K562 (cell line): ENCODE data around the gene C9orf50. TPM values are rescaled to one million over a fixed set of nuclear protein-coding genes. Genes with fewer than 3 reads are reported as not detected.

Experiments used
- ADNP ChIP-seq: fragments of 200-800 bp; sonication (Bioruptor generic); IDR thresholded peaks from 2 replicates; pipeline ENCODE4 v1.6.1; 2016; ENCODE audit warnings: missing genetic modification characterization, missing compliant biosample characterization
- ATF1 ChIP-seq, 2 experiments: fragments of 450-650 bp in 1 of 2; IDR thresholded peaks; 2 replicates each; pipeline ENCODE4 v1.6.1; 2016; ENCODE audit warnings: missing compliant biosample characterization in 1 of 2, missing genetic modification characterization in 1 of 2
- CTCFL ChIP-seq: IDR thresholded peaks from 2 replicates; pipeline ENCODE4 v1.6.1; 2011; ENCODE audit warnings: borderline replicate concordance, low read depth, mild to moderate bottlenecking, moderate library complexity, low read length; ENCODE audit not compliant: insufficient read depth, poor library complexity, severe bottlenecking
- FOXK2 ChIP-seq, 2 experiments: fragments of 450-650 bp; IDR thresholded peaks in 1 of 2; conservative IDR thresholded peaks in 1 of 2; 2 replicates each; pipeline ENCODE4 v1.6.1; 2016; ENCODE audit warnings: low read depth in 2 of 2, mild to moderate bottlenecking in 1 of 2
- FOXP1 ChIP-seq: sonication (generic); formaldehyde crosslinking; IDR thresholded peaks from 2 replicates; pipeline ENCODE4 v1.8.0; 2022; ENCODE audit warnings: mild to moderate bottlenecking, missing genetic modification reagents
- HDAC2 ChIP-seq: fragments of 450-650 bp; IDR thresholded peaks from 2 replicates; pipeline ENCODE4 v1.6.1; 2016; ENCODE audit warnings: mild to moderate bottlenecking
- HDAC8 ChIP-seq: fragments of 450-650 bp; IDR thresholded peaks from 2 replicates; pipeline ENCODE4 v1.6.1; 2016; ENCODE audit warnings: mild to moderate bottlenecking, missing genetic modification characterization, moderate library complexity, missing compliant biosample characterization
- MAZ ChIP-seq, 2 experiments: fragments of 450-650 bp in 1 of 2; sonication (generic) in 1 of 2; formaldehyde crosslinking; IDR thresholded peaks in 1 of 2; conservative IDR thresholded peaks in 1 of 2; 2 replicates each; pipeline versions ENCODE4 v1.4.0 to v1.5.0; 2020; ENCODE audit warnings: mild to moderate bottlenecking in 1 of 2, missing genetic modification reagents in 1 of 2
- MECOM ChIP-seq: fragments of 250-450 bp; sonication (Bioruptor Pico); IDR thresholded peaks from 2 replicates; pipeline ENCODE4 v1.8.0; 2022; ENCODE audit warnings: inconsistent platforms
- MEIS2 ChIP-seq: fragments of 450-650 bp; IDR thresholded peaks from 2 replicates; pipeline ENCODE4 v1.6.1; 2014; ENCODE audit warnings: mild to moderate bottlenecking; ENCODE audit not compliant: partially characterized antibody
- NFE2L1 ChIP-seq: fragments of 450-650 bp; IDR thresholded peaks from 2 replicates; pipeline ENCODE4 v1.6.1; 2016; ENCODE audit warnings: missing genetic modification characterization, low read depth, mild to moderate bottlenecking, missing compliant biosample characterization, moderate library complexity, borderline replicate concordance
- NRF1 ChIP-seq, 2 experiments: fragments of 450-650 bp; IDR thresholded peaks in 1 of 2; conservative IDR thresholded peaks in 1 of 2; 2 replicates each; pipeline ENCODE4 v1.6.1; 2014; ENCODE audit warnings: mild to moderate bottlenecking in 2 of 2
- PHF8 ChIP-seq: fragments of 200-600 bp; sonication (generic); IDR thresholded peaks from 2 replicates; pipeline ENCODE4 v1.6.1; 2012; ENCODE audit warnings: mixed run types, mild to moderate bottlenecking, inconsistent platforms, low read length, moderate library complexity, borderline replicate concordance
- PTTG1 ChIP-seq: fragments of 450-650 bp; IDR thresholded peaks from 2 replicates; pipeline ENCODE4 v1.6.1; 2016; ENCODE audit warnings: low read depth, mild to moderate bottlenecking, missing genetic modification characterization, missing compliant biosample characterization
- SUPT5H ChIP-seq: fragments of 450-650 bp; IDR thresholded peaks from 2 replicates; pipeline ENCODE4 v1.6.1; 2016
- UBTF ChIP-seq, 2 experiments: IDR thresholded peaks; 2 replicates each; pipeline ENCODE4 v1.6.1; 2012; ENCODE audit warnings: improper control_type of control experiment in 2 of 2, low read depth in 2 of 2, low read length in 2 of 2, borderline replicate concordance in 1 of 2
- ZNF134 ChIP-seq: fragments of 250-450 bp; sonication (Bioruptor Pico); conservative IDR thresholded peaks from 2 replicates; pipeline ENCODE4 v1.4.0; 2020
- ZNF197 ChIP-seq: fragments of 200-800 bp; sonication (Bioruptor generic); IDR thresholded peaks from 2 replicates; pipeline ENCODE4 v1.6.1; 2016; ENCODE audit warnings: low read depth, missing genetic modification characterization, missing compliant biosample characterization
- ZNF740 ChIP-seq, 3 experiments: fragments of 200-800 bp in 1 of 3; sonication (Bioruptor generic) in 1 of 3; sonication (generic) in 1 of 3; formaldehyde crosslinking in 1 of 3; IDR thresholded peaks; 2 replicates each; pipeline versions ENCODE4 v1.6.1 to v1.8.0; 2016 to 2022; ENCODE audit warnings: mild to moderate bottlenecking in 2 of 3, missing compliant biosample characterization in 2 of 3, missing genetic modification characterization in 2 of 3, missing genetic modification reagents in 1 of 3
- polyA plus RNA-seq, 8 experiments: library from polyadenylated mRNA; depleted of rRNA in 4 of 8; stranded (reverse) in 5 of 8; unstranded in 3 of 8; fragments of >200 nt; fragmentation: Nextera tagmentation in 2 of 8; fragmentation: Illumina TruSeq in 1 of 8; extraction: Ambion mirVana in 2 of 8; extraction: Trizol in 1 of 8; gene quantifications; 2 replicates each; pipeline versions ENCODE4 v1.2.1 to v1.2.3, GENCODE V29; 2011 to 2014; ENCODE audit warnings: inconsistent platforms in 1 of 8, missing spikeins in 1 of 8
- total RNA-seq, 7 experiments: library from RNA; depleted of rRNA in 6 of 7; stranded (reverse); fragments of >200 nt in 6 of 7; fragmentation: Illumina TruSeq in 2 of 7; extraction: Trizol in 2 of 7; gene quantifications; 2 replicates each; pipeline versions ENCODE4 v1.2.1 to v1.2.3, GENCODE V29; 2011 to 2021; ENCODE audit warnings: low replicate concordance in 1 of 7

C9orf50 gene
- total and polyA plus RNA-seq, 9 of the 15 experiments (the other 6 are each of a cell fraction or from before 2014, with no cell fraction given), result not detected

- TF ChIP-seq UBTF (IDR thresholded peaks at IDR 0.05; ENCODE audit: borderline replicate concordance in 1 of 2, low read depth in 2 of 2, low read length in 2 of 2) (0 out of 4 replicates have a peak, but pooled peaks of 1 of the 2 experiments have one; percentile 33), NFE2L1 (tag) (0 out of 2 replicates have a peak, but pooled peaks have one; percentile 29), PTTG1 (tag) (peak; percentile 90), ADNP (tag) (peak; percentile 99), FOXP1 (CRISPR knock-in tag) (0 out of 2 replicates have a peak, but pooled peaks have one; percentile 15), ZNF134 (CRISPR knock-in tag) (0 out of 2 replicates have a peak, but pooled peaks have one; percentile 7), HDAC8 (tag) (peak; percentile 88), HDAC2 (0 out of 2 replicates have a peak, but pooled peaks have one; percentile 54), ZNF197 (0 out of 2 replicates have a peak, but pooled peaks have one; percentile 69), ZNF740 (CRISPR knock-in tag; IDR thresholded peaks at IDR 0.05) (no peak), ZNF740 (tag; IDR thresholded peaks at IDR 0.05) (peak in 1 of 2 experiments; percentile 87; a peak in 3 of 4 replicates), CTCFL (no peak), FOXK2 (conservative IDR thresholded peaks at IDR 0.05 in 1 of 2, IDR thresholded peaks at IDR 0.05 in 1 of 2; ENCODE audit: low read depth in 2 of 2) (peak; percentile 55 to 70; a peak in 2 of 4 replicates), MEIS2 (peak; percentile 84), NRF1 (conservative IDR thresholded peaks at IDR 0.05 in 1 of 2, IDR thresholded peaks at IDR 0.05 in 1 of 2) (peak; percentile 72 to 75), PHF8 (peak; percentile 22; the same call in 1 of the 2 replicates), MAZ (CRISPR knock-in tag; conservative IDR thresholded peaks at IDR 0.05 in 1 of 2, IDR thresholded peaks at IDR 0.05 in 1 of 2) (no peak; a peak in 1 of 4 replicates), MECOM (peak; percentile 78), SUPT5H (peak; percentile 67), ATF1 (CRISPR knock-in tag; IDR thresholded peaks at IDR 0.05) (no peak), ATF1 (tag; IDR thresholded peaks at IDR 0.05) (peak; percentile 68)
These were observed 33.2 kb downstream of the C9orf50 start (continued) for GRCh38 chr9:129587487-129588262.
